HepG2 (cell line): ENCODE data around the gene BATF2. TPM values are rescaled to one million over a fixed set of nuclear protein-coding genes. Genes with fewer than 3 reads are reported as not detected.

Experiments used
- FOXM1 ChIP-seq: sonication (generic); formaldehyde crosslinking; IDR thresholded peaks from 2 replicates; pipeline ENCODE4 v1.5.0; 2020; ENCODE audit warnings: missing genetic modification reagents
- MAZ ChIP-seq, 2 experiments: sonication (generic) in 1 of 2; formaldehyde crosslinking in 1 of 2; IDR thresholded peaks; 2 replicates each; pipeline versions ENCODE4 v1.5.0 to v1.6.1; 2012 to 2020; ENCODE audit warnings: low read depth in 2 of 2, mild to moderate bottlenecking in 2 of 2, borderline replicate concordance in 1 of 2, improper control_type of control experiment in 1 of 2, low read length in 1 of 2, missing genetic modification reagents in 1 of 2, moderate library complexity in 1 of 2
- NFIC ChIP-seq: IDR thresholded peaks from 2 replicates; pipeline ENCODE4 v1.6.1; 2012; ENCODE audit warnings: mild to moderate bottlenecking, low read length, inconsistent platforms
- PATZ1 ChIP-seq: sonication (generic); formaldehyde crosslinking; IDR thresholded peaks from 2 replicates; pipeline ENCODE4 v1.4.0; 2020; ENCODE audit warnings: missing genetic modification reagents
- RAD21 ChIP-seq: fragments of 450-650 bp; formaldehyde crosslinking; IDR thresholded peaks from 2 replicates; pipeline ENCODE4 v1.5.0; 2020; ENCODE audit warnings: mild to moderate bottlenecking
- SIN3A ChIP-seq: IDR thresholded peaks from 2 replicates; pipeline ENCODE4 v1.6.1; 2011; ENCODE audit warnings: low read depth, mild to moderate bottlenecking, control low read depth, low read length, borderline replicate concordance
- SNAPC4 ChIP-seq: sonication (generic); formaldehyde crosslinking; IDR thresholded peaks from 2 replicates; pipeline ENCODE4 v1.4.0; 2020; ENCODE audit warnings: mild to moderate bottlenecking, missing genetic modification reagents
- SRF ChIP-seq: IDR thresholded peaks from 2 replicates; pipeline ENCODE4 v1.6.1; 2011; ENCODE audit warnings: mild to moderate bottlenecking, low read depth, low read length, moderate library complexity
- SUZ12 ChIP-seq: fragments of 150-350 bp; IDR thresholded peaks from 2 replicates; pipeline ENCODE4 v1.6.1; 2014; ENCODE audit warnings: low read depth, low read length
- ZFX ChIP-seq: sonication (generic); formaldehyde crosslinking; IDR thresholded peaks from 2 replicates; pipeline ENCODE4 v1.4.0; 2020; ENCODE audit warnings: mild to moderate bottlenecking, low read depth, missing genetic modification reagents, moderate library complexity
- ZNF235 ChIP-seq: sonication (generic); formaldehyde crosslinking; IDR thresholded peaks from 2 replicates; pipeline ENCODE4 v1.8.1; 2023; ENCODE audit warnings: mild to moderate bottlenecking, missing genetic modification reagents, borderline replicate concordance
- ZNF292 ChIP-seq: sonication (generic); formaldehyde crosslinking; IDR thresholded peaks from 2 replicates; pipeline ENCODE4 v1.8.1; 2022; ENCODE audit warnings: mild to moderate bottlenecking, low read depth, missing genetic modification reagents, borderline replicate concordance
- ZNF615 ChIP-seq: sonication (generic); formaldehyde crosslinking; IDR thresholded peaks from 2 replicates; pipeline ENCODE4 v1.5.0; 2020; ENCODE audit warnings: mild to moderate bottlenecking, missing genetic modification reagents, borderline replicate concordance
- ZNF709 ChIP-seq: sonication (generic); formaldehyde crosslinking; IDR thresholded peaks from 2 replicates; pipeline ENCODE4 v1.5.0; 2020; ENCODE audit warnings: mild to moderate bottlenecking, missing genetic modification reagents
- ZNF768 ChIP-seq: sonication (generic); formaldehyde crosslinking; IDR thresholded peaks from 2 replicates; pipeline ENCODE4 v1.4.0; 2020; ENCODE audit warnings: missing genetic modification reagents
- ZNF790 ChIP-seq: sonication (generic); formaldehyde crosslinking; IDR thresholded peaks from 2 replicates; pipeline ENCODE4 v1.8.0; 2022; ENCODE audit warnings: missing genetic modification reagents, mild to moderate bottlenecking, borderline replicate concordance
- polyA plus RNA-seq, 8 experiments: library from polyadenylated mRNA; depleted of rRNA in 3 of 8; stranded (reverse) in 7 of 8; unstranded in 1 of 8; fragments of >200 nt; fragmentation: Illumina TruSeq in 4 of 8; extraction: Trizol in 4 of 8; gene quantifications; 2 replicates each; pipeline versions ENCODE4 v1.2.1 to v1.2.3, GENCODE V29; 2011 to 2016; ENCODE audit warnings: low read depth in 4 of 8, missing spikeins in 1 of 8, mixed read lengths in 1 of 8; ENCODE audit not compliant: insufficient read depth in 1 of 8
- total RNA-seq, 5 experiments: library from RNA; depleted of rRNA; stranded (reverse); fragments of >200 nt; fragmentation: Illumina TruSeq; extraction: Trizol; gene quantifications; 2 replicates each; pipeline ENCODE4 v1.2.3, GENCODE V29; 2016; ENCODE audit warnings: low read depth in 1 of 5
- TF ChIP-seq, protein P1 (sequence below): IDR thresholded peaks from 2 replicates; pipeline ENCODE4 v1.4.0; 2020; ENCODE audit warnings: mild to moderate bottlenecking, missing genetic modification reagents

BATF2 gene
- total and polyA plus RNA-seq, 2 of the 13 experiments (the other 11 are each of a cell fraction or from before 2014, with no cell fraction given), result 2.8 to 3.9 TPM

GRCh38 chr11:65013130-65013887, 16.5 kb upstream of the BATF2 start (continued):
- TF ChIP-seq ZNF790 (CRISPR knock-in tag) (0 out of 2 replicates have a peak, but pooled peaks have one; percentile 47), SRF (no peak), SUZ12 (no peak), ZNF709 (CRISPR knock-in tag) (peak; percentile 82; the same call in 1 of the 2 replicates), SNAPC4 (no peak), ZNF768 (0 out of 2 replicates have a peak, but pooled peaks have one; percentile 25), RAD21 (CRISPR knock-in tag) (peak; percentile 83), SIN3A (0 out of 2 replicates have a peak, but pooled peaks have one; percentile 25), ZNF235 (CRISPR knock-in tag) (peak; percentile 8; the same call in 1 of the 2 replicates), MAZ (IDR thresholded peaks at IDR 0.05; ENCODE audit: borderline replicate concordance, low read depth, low read length) (0 out of 2 replicates have a peak, but pooled peaks have one; percentile 45), MAZ (CRISPR knock-in tag; IDR thresholded peaks at IDR 0.05; ENCODE audit: low read depth) (no peak; the same call in 1 of the 2 replicates), ZNF615 (CRISPR knock-in tag) (no peak), ZNF292 (CRISPR knock-in tag) (no peak), ZFX (peak; percentile 64; the same call in 1 of the 2 replicates), FOXM1 (CRISPR knock-in tag) (no peak), NFIC (no peak), PATZ1 (peak; percentile 61; the same call in 1 of the 2 replicates)
- TF ChIP-seq, protein P1, sequence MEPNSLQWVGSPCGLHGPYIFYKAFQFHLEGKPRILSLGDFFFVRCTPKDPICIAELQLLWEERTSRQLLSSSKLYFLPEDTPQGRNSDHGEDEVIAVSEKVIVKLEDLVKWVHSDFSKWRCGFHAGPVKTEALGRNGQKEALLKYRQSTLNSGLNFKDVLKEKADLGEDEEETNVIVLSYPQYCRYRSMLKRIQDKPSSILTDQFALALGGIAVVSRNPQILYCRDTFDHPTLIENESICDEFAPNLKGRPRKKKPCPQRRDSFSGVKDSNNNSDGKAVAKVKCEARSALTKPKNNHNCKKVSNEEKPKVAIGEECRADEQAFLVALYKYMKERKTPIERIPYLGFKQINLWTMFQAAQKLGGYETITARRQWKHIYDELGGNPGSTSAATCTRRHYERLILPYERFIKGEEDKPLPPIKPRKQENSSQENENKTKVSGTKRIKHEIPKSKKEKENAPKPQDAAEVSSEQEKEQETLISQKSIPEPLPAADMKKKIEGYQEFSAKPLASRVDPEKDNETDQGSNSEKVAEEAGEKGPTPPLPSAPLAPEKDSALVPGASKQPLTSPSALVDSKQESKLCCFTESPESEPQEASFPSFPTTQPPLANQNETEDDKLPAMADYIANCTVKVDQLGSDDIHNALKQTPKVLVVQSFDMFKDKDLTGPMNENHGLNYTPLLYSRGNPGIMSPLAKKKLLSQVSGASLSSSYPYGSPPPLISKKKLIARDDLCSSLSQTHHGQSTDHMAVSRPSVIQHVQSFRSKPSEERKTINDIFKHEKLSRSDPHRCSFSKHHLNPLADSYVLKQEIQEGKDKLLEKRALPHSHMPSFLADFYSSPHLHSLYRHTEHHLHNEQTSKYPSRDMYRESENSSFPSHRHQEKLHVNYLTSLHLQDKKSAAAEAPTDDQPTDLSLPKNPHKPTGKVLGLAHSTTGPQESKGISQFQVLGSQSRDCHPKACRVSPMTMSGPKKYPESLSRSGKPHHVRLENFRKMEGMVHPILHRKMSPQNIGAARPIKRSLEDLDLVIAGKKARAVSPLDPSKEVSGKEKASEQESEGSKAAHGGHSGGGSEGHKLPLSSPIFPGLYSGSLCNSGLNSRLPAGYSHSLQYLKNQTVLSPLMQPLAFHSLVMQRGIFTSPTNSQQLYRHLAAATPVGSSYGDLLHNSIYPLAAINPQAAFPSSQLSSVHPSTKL (CRISPR knock-in tag), result peak; percentile 27; the same call in 1 of the 2 replicates
